Measurements from ENCODE around the gene AFF4. TPM values are rescaled to one million over a fixed set of nuclear protein-coding genes. Genes with fewer than 3 reads are reported as not detected.

Gene AFF4
- polyA plus RNA-seq, 3 donors: 9.7 to 17.7 (median 17.6) TPM

- Histone ChIP-seq H3K4me3 (replicated peaks in 1 of 3; ENCODE audit: low read depth in 2 of 3, low read length in 3 of 3) (no peak overlapping the region), H3K36me3 (replicated peaks in 1 of 2; ENCODE audit: control insufficient read depth in 1 of 2, insufficient read depth in 2 of 2, low read length in 2 of 2) (peaks cover 22 to 54% of the 10 kb centered on the region in 2 donors), H3K4me2 (replicated peaks; ENCODE audit: extremely low read depth, low read length, poor library complexity, severe bottlenecking) (no peak overlapping the region), H3K9me3 (replicated peaks in 1 of 2; ENCODE audit: control insufficient read depth in 1 of 2, insufficient read depth in 1 of 2, low read length in 2 of 2) (no peaks in the 10 kb centered on the region), H3K79me2 (ENCODE audit: insufficient read depth, low read length) (peaks cover 1% of the 10 kb centered on the region), H3K27ac (ENCODE audit: low read depth in 1 of 2, low read length in 2 of 2) (no peak overlapping the region), H3K27me3 (ENCODE audit: control insufficient read depth in 2 of 2, insufficient read depth in 2 of 2, low read length in 2 of 2) (no peaks in the 10 kb centered on the region), H3K4me1 (ENCODE audit: control insufficient read depth in 1 of 2, insufficient read depth in 2 of 2, low read length in 2 of 2) (no peaks in the 10 kb centered on the region), H2AFZ (ENCODE audit: insufficient read depth, low read depth, low read length, poor library complexity, severe bottlenecking) (no peak overlapping the region), H4K20me1 (ENCODE audit: insufficient read depth, low read length) (no peaks in the 10 kb centered on the region), H3K9ac (ENCODE audit: insufficient read depth, low read length, poor library complexity, severe bottlenecking) (no peak overlapping the region)
- Mint-ChIP-seq H3K27me3 (ENCODE audit: low read depth in 3 of 3) (no peaks in the 10 kb centered on the region), H3K9me3 (peaks cover 0 to 5% (median 0%) of the 10 kb centered on the region in 7 donors), H3K36me3 (peaks cover 29 to 60% of the 10 kb centered on the region in 2 donors), H3K27ac (no peak overlapping the region), H3K4me1 (no peaks in the 10 kb centered on the region), H3K4me3 (no peak overlapping the region)
- DNase-seq: no peak
- no peak for TF ChIP-seq CTCF (IDR thresholded peaks at IDR 0.05)
- intact Hi-C loops (cut with micrococcal nuclease): no loop called here
- no CpG with 5 or more reads among the region's 1 CpG for WGBS (ENCODE audit: insufficient coverage)
Measured at GRCh38 chr5:133006653-133007052, 43.2 kb upstream of the AFF4 start.

GRCh38 chr5:132999246-132999645, 35.8 kb upstream of the AFF4 start:
- WGBS (ENCODE audit: insufficient coverage): no CpG with 5 or more reads among the region's 2 CpGs
- no peaks in the 10 kb centered on the region for H3K4me1 ChIP-seq (ENCODE audit: control insufficient read depth in 1 of 2, insufficient read depth in 2 of 2, low read length in 2 of 2)

More at GRCh38 chr5:132999246-132999645, 35.8 kb upstream of the AFF4 start:
- H3K27ac Mint-ChIP-seq: peak overlapping the region in 4 of 7 donors; percentile 28 to 74 (median 43)
- intact Hi-C loops (cut with micrococcal nuclease): no loop called here
- no peak overlapping the region for H2AFZ ChIP-seq (ENCODE audit: insufficient read depth, low read depth, low read length, poor library complexity, severe bottlenecking)
- H3K27me3 Mint-ChIP-seq (ENCODE audit: low read depth in 3 of 3): peaks cover 0 to 1% (median 0%) of the 10 kb centered on the region in 3 donors
- peaks cover 8% of the 10 kb centered on the region for H3K4me1 Mint-ChIP-seq
- H3K4me3 ChIP-seq (replicated peaks in 1 of 3; ENCODE audit: low read depth in 2 of 3, low read length in 3 of 3): no peak overlapping the region
- H3K27me3 ChIP-seq (ENCODE audit: control insufficient read depth in 2 of 2, insufficient read depth in 2 of 2, low read length in 2 of 2): no peaks in the 10 kb centered on the region
- H3K9me3 Mint-ChIP-seq: no peaks in the 10 kb centered on the region
- H3K36me3 ChIP-seq (replicated peaks in 1 of 2; ENCODE audit: control insufficient read depth in 1 of 2, insufficient read depth in 2 of 2, low read length in 2 of 2): peaks cover 19 to 53% of the 10 kb centered on the region in 2 donors
- H3K9ac ChIP-seq (ENCODE audit: insufficient read depth, low read length, poor library complexity, severe bottlenecking): no peak overlapping the region
- H4K20me1 ChIP-seq (ENCODE audit: insufficient read depth, low read length): no peaks in the 10 kb centered on the region
- no peak for TF ChIP-seq CTCF (IDR thresholded peaks at IDR 0.05)
- H3K9me3 ChIP-seq (replicated peaks in 1 of 2; ENCODE audit: control insufficient read depth in 1 of 2, insufficient read depth in 1 of 2, low read length in 2 of 2): no peaks in the 10 kb centered on the region
- no peak for DNase-seq
- H3K36me3 Mint-ChIP-seq: peaks cover 33 to 53% of the 10 kb centered on the region in 2 donors
- H3K79me2 ChIP-seq (ENCODE audit: insufficient read depth, low read length): no peaks in the 10 kb centered on the region
- H3K27ac ChIP-seq (ENCODE audit: low read depth in 1 of 2, low read length in 2 of 2): no peak overlapping the region
- no peak overlapping the region for H3K4me3 Mint-ChIP-seq
- no peak overlapping the region for H3K4me2 ChIP-seq (replicated peaks; ENCODE audit: extremely low read depth, low read length, poor library complexity, severe bottlenecking)
